GDM1 (cell line): Measurements from ENCODE around the gene SH2B2.
"Not testable (repeated sequence)": the region's sequence is repeated elsewhere in the genome, so short reads cannot be mapped to it uniquely, and the experiment has no call there.

ENCODE experiments used
- DNase-seq: peaks from one replicate; lab custom pipeline; 2025; lab: John Stamatoyannopoulos, UW

The SH2B2 gene

GRCh38 chr7:102287111-102287980 lies 678 bp downstream of the SH2B2 start:
- no peak for DNase-seq

- no peak for DNase-seq
Measured at GRCh38 chr7:102287981-102288278, 1.3 kb downstream of the SH2B2 start.

GRCh38 chr7:102288285-102288930 lies 1.7 kb downstream of the SH2B2 start:
- DNase-seq: no peak

GRCh38 chr7:102289057-102289456 lies 2.4 kb downstream of the SH2B2 start:
- DNase-seq: no peak

- no peak for DNase-seq
Measured at GRCh38 chr7:102291056-102291915, 4.6 kb downstream of the SH2B2 start.

GRCh38 chr7:102291916-102292267 lies 5.2 kb downstream of the SH2B2 start:
- no peak for DNase-seq

GRCh38 chr7:102292813-102293798 lies 6.4 kb downstream of the SH2B2 start:
- DNase-seq: no peak

- DNase-seq: no peak
Measured at GRCh38 chr7:102294589-102294988, 7.9 kb downstream of the SH2B2 start.

- DNase-seq: no peak
Measured at GRCh38 chr7:102295346-102296178, 8.9 kb downstream of the SH2B2 start.

GRCh38 chr7:102296179-102296438 lies 9.4 kb downstream of the SH2B2 start:
- no peak for DNase-seq

- no peak for DNase-seq
Measured at GRCh38 chr7:102296514-102296913, 9.8 kb downstream of the SH2B2 start.

- no peak for DNase-seq
Measured at GRCh38 chr7:102297487-102298218, 11.0 kb downstream of the SH2B2 start.

GRCh38 chr7:102300643-102301221 lies 14.1 kb downstream of the SH2B2 start:
- no peak for DNase-seq

GRCh38 chr7:102301367-102301766 lies 14.7 kb downstream of the SH2B2 start:
- DNase-seq: not testable (repeated sequence)

GRCh38 chr7:102302025-102302424 lies 15.4 kb downstream of the SH2B2 start:
- DNase-seq: no peak

GRCh38 chr7:102303669-102304422 lies 17.2 kb downstream of the SH2B2 start:
- no peak for DNase-seq

GRCh38 chr7:102304668-102305067 lies 18.0 kb downstream of the SH2B2 start:
- no peak for DNase-seq

- no peak for DNase-seq
Measured at GRCh38 chr7:102305414-102306268, 19.0 kb downstream of the SH2B2 start.
